GM21360 (cell line): Measurements from ENCODE around the gene GSDMA.
"Not testable (repeated sequence)": the region's sequence is repeated elsewhere in the genome, so short reads cannot be mapped to it uniquely, and the experiment has no call there.

Experiments used
- ATAC-seq: cut with Tn5 transposase; IDR thresholded peaks from one replicate; pipeline ENCODE4 v1.9.1; 2021; ENCODE audit warnings: mild to moderate bottlenecking, moderate library complexity; ENCODE audit not compliant: unreplicated experiment

The GSDMA gene

GRCh38 chr17:39994448-39994847 lies 31.6 kb downstream of the GSDMA start:
- no peak for ATAC-seq

- ATAC-seq = no peak
These were observed 32.6 kb downstream of the GSDMA start for GRCh38 chr17:39995438-39995837.

GRCh38 chr17:39996162-39996561 lies 33.4 kb downstream of the GSDMA start:
- ATAC-seq = no peak

GRCh38 chr17:39996800-39997199 lies 34.0 kb downstream of the GSDMA start:
- ATAC-seq = no peak

- no peak for ATAC-seq
These were observed 34.7 kb downstream of the GSDMA start for GRCh38 chr17:39997543-39997942.

GRCh38 chr17:39999067-39999466 lies 36.3 kb downstream of the GSDMA start:
- no peak for ATAC-seq

GRCh38 chr17:40000161-40000560 lies 37.4 kb downstream of the GSDMA start:
- no peak for ATAC-seq

- not testable (repeated sequence) for ATAC-seq
These were observed 38.5 kb downstream of the GSDMA start for GRCh38 chr17:40001335-40001734.

- ATAC-seq = no peak
These were observed 41.3 kb downstream of the GSDMA start for GRCh38 chr17:40004072-40004471.

- ATAC-seq = no peak
These were observed 41.9 kb downstream of the GSDMA start for GRCh38 chr17:40004712-40005111.

- ATAC-seq = no peak
These were observed 42.7 kb downstream of the GSDMA start for GRCh38 chr17:40005520-40005919.

- ATAC-seq = not testable (repeated sequence)
These were observed 48.2 kb downstream of the GSDMA start for GRCh38 chr17:40010946-40011500.

- ATAC-seq = not testable (repeated sequence)
These were observed 49.3 kb downstream of the GSDMA start for GRCh38 chr17:40012017-40012647.

GRCh38 chr17:40014375-40014980 lies 51.7 kb downstream of the GSDMA start:
- ATAC-seq = no peak

- no peak for ATAC-seq
These were observed 52.5 kb downstream of the GSDMA start, which contains the start of gene CSF3 for GRCh38 chr17:40015005-40015997. Gene CSF3 (plus strand): TSS chr17:40015440. CDS start chr17:40015475, 35 bp downstream.

GRCh38 chr17:40015998-40016985 lies 53.5 kb downstream of the GSDMA start:
- no peak for ATAC-seq

- ATAC-seq = no peak
These were observed 54.7 kb downstream of the GSDMA start for GRCh38 chr17:40017422-40018080.

- no peak for ATAC-seq
These were observed 55.7 kb downstream of the GSDMA start for GRCh38 chr17:40018211-40019121.
